OCI-M2 (cell line): ENCODE results near the gene XCL1.
"Not testable (repeated sequence)": the region's sequence is repeated elsewhere in the genome, so short reads cannot be mapped to it uniquely, and the experiment has no call there.

Experiments
- DNase-seq: peaks from one replicate; lab custom pipeline; 2025; ENCODE audit not compliant: unreplicated experiment; lab: John Stamatoyannopoulos, UW

XCL1 gene

GRCh38 chr1:168576245-168576688, at the start of gene XCL1:
Gene XCL1 (plus strand): TSS chr1:168576605. CDS start chr1:168576638, 33 bp downstream.
- DNase-seq, result not testable (repeated sequence)

- DNase-seq, result no peak
Measured at GRCh38 chr1:168529518-168529917, 46.9 kb upstream of the XCL1 start.

DNA sequence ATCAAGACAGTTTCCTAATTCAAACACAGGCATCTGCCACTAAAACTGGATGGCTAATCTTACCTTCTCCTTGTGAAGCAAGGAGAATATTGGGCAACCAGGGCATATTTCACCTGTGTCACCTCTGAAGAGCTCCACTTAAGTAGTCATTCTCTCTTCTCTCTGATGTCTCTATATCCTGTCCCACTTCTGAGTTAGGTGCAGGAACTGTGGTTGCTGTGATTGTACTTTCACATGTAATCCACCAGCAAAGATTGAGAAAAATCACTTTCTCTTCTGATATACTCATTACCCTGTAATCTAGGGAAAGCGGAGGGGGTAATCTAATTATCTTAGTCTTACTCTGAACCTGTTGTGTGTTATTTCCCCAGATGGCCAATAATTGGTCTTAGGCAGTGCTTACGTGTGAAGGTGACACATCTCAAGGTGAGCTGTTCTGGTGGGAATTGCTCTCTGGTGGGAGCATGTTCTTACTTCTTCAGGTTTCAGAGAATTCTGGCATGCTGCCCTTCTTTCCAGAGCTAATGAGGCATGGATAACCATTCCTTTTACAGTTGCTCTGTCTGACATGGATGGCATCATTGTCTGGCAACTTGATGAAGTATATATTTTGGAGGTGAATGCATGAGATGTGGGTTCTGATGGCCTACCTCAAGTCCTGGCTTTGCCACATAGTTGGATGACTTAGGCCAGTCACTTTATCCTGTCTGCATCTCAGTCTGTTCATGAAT, 44.6 kb upstream of the XCL1 start:
- no peak for DNase-seq

DNA sequence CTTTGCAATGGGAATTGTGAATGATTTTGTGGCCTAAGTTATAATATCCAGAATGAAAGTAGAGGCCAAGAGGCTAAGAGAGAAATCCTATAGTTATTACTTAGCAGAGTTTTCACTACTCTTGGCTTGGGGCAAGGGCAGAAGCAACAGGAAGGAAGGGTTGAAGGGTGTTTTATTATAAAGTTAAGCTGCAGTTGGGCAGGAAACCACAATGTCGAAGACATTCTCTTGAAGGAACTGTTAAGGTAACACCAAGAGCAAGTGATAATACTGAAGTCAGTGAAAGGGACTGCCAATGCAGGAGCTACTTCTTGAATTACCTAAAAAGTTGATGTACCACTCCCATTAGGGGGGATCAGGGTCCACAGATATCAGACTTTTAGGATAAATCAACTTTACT, 40.9 kb upstream of the XCL1 start:
- no peak for DNase-seq

DNA sequence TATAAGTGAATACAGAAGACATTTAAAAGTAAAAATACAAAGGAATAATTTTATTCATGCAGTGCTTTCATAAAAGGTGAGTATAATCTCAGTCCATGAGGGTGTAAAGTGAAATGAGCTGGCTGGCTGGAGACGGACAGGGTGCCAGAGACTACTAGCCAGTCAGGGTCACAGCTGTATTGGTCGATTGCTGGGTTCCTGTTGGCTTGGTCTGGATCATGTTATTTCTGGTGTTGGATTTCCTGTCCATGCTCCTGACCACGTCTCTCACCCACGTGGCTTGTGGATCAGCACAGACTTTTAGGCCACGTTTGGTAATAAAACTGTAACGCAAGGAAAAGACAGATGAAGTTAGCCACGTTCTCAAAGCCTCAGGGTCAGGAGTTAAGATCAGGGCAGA, 35.6 kb upstream of the XCL1 start:
- not testable (repeated sequence) for DNase-seq

DNA sequence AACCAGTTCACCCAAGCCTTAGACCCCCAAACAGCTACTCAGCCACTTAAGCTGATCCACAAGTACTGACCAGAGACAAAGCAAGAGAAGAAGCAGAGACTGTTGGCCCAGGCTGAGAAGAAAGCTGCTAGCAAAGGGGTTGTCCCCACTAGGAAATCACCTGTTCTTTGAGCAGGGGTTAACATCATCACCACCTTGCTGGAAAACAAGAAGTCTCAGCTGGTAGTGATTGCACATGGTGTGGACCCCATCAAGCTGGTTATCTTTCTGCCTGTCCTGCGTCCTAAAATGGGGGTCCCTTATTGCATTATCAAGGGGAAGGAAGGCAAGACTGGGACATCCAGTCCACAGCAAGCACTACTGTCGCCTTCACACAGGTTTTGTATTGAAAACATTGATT, 33.4 kb upstream of the XCL1 start:
- DNase-seq, result not testable (repeated sequence)

DNA sequence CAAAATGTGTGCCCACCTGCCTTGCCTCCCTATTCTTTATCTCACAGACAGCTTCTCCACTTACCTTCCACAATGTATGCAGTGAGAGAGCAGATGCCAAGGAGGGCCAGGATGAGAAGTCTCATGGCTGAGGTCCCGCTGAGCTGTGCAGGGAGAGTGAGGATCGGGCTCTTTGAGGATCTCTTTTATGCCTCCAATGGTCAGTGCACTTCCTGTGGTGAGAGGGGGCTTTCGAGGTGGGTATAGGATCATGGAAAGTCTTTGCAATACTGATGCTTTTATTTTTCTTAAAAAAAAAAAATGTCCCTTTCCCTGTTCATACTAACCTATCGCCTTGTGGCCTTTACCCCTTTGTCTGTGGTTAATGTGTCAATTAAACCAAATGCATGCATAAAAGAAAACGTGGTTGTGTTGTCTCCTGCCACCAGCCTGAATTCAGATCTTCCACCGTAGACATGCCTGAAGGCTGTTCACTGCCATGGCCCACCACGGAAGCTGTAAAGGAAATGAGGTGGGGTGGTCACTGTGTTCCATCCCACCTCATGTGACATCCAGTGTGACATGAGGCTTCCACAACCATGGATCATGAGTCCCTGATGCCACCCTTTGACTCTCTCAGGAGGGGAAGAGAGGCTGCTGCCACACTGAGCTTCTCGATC, 32.4 kb upstream of the XCL1 start, which contains the start of gene XCL2:
XCL2 (minus strand) TSS at position 158 of the 659 bp plus-strand sequence; CDS start at position 125, 33 bp downstream.
- not testable (repeated sequence) for DNase-seq

DNA sequence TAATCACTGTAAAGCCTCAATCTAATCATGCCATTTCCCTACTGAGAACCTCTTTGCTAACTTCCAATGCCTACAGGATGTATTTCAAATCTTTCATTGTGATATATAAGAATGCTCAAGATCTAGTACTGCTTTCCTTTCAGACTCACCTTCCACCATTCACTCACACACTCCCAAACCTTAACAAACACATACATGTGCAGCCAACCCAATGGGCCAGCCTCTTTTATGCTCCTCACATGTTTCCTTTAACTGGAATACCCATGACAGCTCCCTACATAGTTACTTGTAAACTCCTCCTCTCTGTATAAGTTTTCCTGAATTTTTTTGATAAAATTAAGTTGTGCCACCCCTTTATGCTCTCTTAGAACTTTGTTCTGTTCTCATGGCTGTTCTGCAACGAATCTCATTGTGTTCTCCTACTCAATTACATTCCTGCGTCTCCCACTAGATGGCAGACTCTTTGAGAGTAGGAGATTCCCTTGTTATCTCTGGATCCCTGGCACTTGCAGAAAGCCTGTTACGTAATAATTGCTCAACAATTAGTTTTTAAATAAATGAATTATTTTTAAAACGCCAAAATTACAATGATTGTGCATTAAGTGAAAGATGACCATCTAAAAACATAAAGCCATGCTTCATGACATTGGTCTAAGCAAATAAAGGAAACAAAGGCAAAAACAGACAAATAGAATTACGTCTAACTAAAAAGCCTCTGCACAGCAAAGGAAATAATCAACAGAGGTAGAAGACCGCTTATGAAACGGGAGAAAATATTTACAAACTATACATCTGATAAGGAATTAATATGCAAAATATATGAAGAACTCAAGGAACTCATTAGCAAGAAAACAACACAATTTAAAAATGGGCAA, 30.5 kb upstream of the XCL1 start:
- not testable (repeated sequence) for DNase-seq

- DNase-seq, result not testable (repeated sequence)
Measured at GRCh38 chr1:168546553-168546895, 29.9 kb upstream of the XCL1 start.

GRCh38 chr1:168550971-168551370, 25.4 kb upstream of the XCL1 start:
- DNase-seq, result no peak

- DNase-seq, result no peak
Measured at GRCh38 chr1:168551688-168552087, 24.7 kb upstream of the XCL1 start.

GRCh38 chr1:168552961-168553360, 23.4 kb upstream of the XCL1 start:
- no peak for DNase-seq

- DNase-seq, result no peak
Measured at GRCh38 chr1:168553680-168554553, 22.5 kb upstream of the XCL1 start.

DNA sequence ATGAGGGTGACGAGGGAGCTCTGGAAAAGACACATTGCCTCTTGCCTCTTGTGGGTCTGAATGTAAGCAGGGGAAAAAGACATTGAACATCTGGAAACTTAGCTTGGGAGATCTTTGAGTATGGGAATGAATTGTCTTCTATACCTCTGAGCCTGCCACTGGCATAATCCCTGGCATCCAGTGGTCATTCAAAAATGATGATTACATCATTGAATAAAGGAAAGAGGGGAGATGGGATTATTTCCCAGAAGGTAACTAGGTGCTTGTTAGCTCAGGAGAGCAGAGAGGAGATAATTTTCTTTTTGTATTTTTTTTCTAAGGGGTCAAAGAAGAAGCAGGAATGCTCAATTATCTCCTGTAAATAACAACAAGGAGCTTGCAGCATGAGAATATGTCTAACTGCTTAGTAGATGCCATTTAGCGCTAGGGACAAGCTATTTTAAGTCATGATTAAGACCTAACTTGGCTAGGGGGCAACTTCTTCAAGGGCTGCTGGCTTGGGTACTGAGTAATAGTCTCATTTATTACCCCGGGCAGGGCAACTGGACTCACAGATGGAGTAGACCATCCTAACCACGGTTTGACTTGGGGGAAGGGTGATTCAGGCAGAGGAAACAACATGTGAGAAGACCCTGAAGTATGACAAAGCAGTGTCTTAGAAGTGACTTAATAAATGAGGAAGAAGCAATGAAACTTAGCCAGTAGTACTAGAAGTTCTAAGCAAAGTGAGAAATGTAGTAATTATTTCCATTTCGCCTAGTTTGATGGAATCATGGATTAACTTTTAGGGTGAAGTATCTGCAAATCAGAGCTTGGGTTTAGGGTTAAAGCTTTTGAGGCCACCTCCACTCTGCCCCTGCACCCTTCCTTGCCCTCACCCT, 21.6 kb upstream of the XCL1 start:
- no peak for DNase-seq

GRCh38 chr1:168555508-168556046, 20.8 kb upstream of the XCL1 start:
- no peak for DNase-seq

DNA sequence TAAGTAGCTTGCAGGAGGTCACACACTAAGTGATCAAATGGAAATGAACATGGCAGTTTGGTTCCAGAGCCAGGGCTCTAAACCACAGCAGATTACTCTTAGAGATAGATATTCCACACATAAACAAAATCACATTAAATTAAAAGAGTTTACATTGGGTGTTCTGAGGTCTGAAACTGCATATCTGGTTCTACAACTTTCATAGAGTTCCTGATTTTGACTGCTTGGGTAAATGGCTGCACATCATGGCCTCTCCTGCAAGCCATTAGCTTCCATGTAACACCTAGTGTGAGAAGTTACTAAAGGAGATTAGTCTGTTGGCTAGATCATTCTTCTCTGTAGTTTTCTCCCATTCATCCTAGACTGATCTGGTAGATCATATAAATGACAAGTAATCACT, 19.8 kb upstream of the XCL1 start:
- DNase-seq, result no peak

GRCh38 chr1:168560370-168560769, 16.0 kb upstream of the XCL1 start:
- DNase-seq, result no peak

DNA sequence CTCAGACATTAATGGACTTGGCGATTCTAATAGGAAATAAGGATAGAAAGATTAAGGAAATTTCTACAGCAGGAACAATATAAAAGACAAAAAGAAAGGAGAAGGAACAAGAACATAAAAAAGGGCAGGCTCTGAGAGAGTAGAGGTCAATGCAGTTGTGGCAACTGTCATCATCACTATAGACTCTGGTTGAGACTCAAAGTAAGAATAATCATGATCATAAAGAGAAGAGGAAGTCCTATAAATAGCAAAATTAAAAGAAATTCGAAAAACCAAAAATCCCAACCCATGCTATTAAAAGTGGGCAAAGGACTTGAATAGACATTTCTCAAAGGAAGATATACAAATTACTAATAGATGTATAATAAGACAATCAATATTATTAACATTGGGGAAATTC, 14.4 kb upstream of the XCL1 start:
- DNase-seq, result no peak

DNA sequence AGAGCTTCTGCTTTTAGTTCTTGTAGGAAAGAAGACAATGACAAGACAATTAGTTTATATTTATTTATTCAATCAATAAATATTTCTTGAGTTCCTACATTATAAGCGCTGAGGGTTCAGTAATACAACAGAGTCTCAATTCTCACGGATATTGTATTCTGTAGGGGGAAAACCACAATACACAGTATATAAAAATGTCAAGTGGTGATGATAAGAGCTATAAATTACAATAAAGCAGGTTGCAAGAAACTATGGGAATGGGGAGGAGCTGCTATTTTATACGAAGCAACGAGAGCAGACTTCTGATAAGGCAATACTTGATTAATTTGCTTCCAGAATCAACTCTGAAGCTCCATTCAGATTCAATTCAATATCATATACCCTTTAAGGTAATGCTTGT, 10.6 kb upstream of the XCL1 start:
- no peak for DNase-seq
